Neural cell (in vitro differentiated cells): Measurements from ENCODE around the gene MAP3K14.

Experiments
- EP300 ChIP-seq: fragments of 450-650 bp; conservative IDR thresholded peaks from 2 replicates; pipeline ENCODE4 v1.6.1; 2014; ENCODE audit warnings: antibody characterized with exemption, mild to moderate bottlenecking, moderate library complexity; ENCODE audit not compliant: poor library complexity, severe bottlenecking
- TAF1 ChIP-seq: IDR thresholded peaks from 2 replicates; pipeline ENCODE4 v1.6.1; 2012; ENCODE audit warnings: low read depth
- TF ChIP-seq, protein P1 (sequence below): fragments of 450-650 bp; IDR thresholded peaks from 2 replicates; pipeline ENCODE4 v1.5.1; 2014; ENCODE audit warnings: antibody characterized with exemption, mild to moderate bottlenecking, moderate library complexity; ENCODE audit not compliant: poor library complexity, severe bottlenecking

DNA sequence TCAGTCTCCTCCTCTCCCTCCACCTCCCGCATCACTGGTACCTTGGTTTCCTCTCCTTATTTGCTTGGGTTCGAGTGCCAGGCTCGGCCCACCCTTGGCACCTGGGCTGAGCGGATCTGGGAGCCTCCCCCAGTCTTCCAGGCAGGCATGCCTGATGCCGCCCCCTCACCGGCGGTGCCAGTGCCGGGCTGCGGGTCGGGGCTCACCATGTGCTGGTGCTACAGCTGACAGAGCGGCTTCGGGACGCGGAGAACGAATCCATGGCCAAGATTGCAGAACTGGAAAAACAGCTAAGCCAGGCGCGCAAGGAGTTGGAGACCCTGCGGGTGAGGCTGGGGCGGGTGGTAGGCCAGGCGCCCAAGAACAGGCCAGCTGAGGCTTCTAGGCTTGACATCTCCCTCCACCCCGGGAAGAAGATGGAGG lies 75.9 kb downstream of the MAP3K14 start:
- TF ChIP-seq, protein P1, sequence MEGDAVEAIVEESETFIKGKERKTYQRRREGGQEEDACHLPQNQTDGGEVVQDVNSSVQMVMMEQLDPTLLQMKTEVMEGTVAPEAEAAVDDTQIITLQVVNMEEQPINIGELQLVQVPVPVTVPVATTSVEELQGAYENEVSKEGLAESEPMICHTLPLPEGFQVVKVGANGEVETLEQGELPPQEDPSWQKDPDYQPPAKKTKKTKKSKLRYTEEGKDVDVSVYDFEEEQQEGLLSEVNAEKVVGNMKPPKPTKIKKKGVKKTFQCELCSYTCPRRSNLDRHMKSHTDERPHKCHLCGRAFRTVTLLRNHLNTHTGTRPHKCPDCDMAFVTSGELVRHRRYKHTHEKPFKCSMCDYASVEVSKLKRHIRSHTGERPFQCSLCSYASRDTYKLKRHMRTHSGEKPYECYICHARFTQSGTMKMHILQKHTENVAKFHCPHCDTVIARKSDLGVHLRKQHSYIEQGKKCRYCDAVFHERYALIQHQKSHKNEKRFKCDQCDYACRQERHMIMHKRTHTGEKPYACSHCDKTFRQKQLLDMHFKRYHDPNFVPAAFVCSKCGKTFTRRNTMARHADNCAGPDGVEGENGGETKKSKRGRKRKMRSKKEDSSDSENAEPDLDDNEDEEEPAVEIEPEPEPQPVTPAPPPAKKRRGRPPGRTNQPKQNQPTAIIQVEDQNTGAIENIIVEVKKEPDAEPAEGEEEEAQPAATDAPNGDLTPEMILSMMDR, result no peak
- no peak for TF ChIP-seq TAF1
- TF ChIP-seq EP300, result no peak
